HS-27A (cell line): ENCODE results near the gene PRPSAP1.

ENCODE experiments used
- DNase-seq: peaks from one replicate; pipeline ENCODE4 v3.0.0-alpha.2; 2012; ENCODE audit warnings: low read depth, missing footprints

Gene PRPSAP1

DNA sequence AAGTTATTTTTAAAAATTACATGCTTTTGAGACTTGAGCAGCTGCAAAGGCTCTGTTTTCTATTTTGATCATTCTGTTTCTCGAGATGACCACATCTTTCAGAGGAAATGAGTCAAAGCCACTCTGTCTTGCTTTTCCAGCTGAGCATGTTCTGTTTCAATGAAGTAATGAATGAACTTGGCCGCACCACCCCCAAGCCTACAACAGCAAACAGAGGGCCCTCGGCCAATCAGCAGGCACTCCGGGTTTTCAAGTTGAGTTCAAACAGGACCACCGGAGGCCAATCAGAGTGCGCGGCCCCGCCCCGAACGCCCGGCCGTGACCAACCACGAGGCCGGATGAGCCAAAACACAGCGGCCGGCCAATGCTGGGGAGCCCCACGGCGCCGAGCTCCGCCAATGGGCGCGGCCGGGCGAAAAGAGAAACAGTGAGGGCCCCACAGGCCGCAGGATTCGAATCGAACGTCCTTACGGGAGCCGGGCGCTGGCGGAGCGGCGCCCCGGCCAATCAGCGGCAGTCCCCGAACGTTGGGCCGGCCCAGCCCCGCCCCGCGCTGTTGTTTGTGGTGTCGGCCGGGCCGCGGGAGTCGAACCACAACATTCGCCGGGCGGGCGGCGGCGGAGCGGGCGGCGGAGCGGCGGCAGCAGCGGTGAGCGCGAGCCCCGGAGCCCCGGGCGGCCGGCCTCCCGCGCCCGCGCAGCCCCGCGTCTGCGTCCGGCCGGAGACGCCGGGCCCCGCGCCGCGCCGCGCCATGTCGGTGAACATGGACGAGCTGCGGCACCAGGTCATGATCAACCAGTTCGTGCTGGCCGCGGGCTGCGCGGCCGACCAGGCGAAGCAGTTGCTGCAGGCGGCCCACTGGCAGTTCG is 88.7 kb downstream of the PRPSAP1 start, which contains the start of gene UBALD2:
Gene UBALD2 (plus strand): TSS at position 594 of the 869 bp plus-strand sequence. CDS start 158 bp downstream, at position 752.
- peak; percentile 89 for DNase-seq

DNA sequence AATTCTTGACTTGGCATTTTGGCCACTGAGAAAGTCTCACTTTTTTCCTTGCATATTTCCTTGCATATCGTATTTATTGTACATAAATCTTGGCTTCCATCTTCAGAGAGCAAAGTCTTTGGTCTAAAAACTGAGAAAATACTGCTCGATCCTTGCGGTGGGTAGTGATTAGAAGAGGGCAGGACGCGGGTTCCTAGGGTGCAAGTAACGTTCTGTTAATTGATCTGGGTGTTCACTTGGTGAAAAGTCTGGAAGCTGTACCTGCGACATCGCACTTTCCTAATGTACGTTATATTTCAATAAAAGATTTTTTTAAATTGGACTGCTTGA is 89.3 kb downstream of the PRPSAP1 start:
- DNase-seq, result no peak

DNA sequence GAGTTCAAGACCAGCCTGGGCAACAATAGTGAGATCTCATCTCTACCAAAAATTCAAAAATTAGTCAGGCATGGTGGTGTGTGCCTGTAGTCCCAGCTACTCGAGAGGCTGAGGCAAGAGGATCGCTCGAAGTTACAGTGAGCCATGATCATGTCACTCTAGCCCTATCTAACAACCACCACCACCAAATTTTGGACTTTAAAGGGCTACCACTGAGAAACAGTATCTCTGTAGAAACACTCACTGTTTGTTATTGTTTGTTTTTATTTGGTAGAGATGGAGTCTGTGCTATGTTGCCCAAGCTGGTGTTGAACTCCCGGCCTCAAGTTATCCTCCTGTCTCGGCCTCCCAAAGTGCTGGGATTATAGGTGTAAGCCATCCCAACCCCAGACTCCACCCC is 89.8 kb downstream of the PRPSAP1 start:
- no peak for DNase-seq

DNA sequence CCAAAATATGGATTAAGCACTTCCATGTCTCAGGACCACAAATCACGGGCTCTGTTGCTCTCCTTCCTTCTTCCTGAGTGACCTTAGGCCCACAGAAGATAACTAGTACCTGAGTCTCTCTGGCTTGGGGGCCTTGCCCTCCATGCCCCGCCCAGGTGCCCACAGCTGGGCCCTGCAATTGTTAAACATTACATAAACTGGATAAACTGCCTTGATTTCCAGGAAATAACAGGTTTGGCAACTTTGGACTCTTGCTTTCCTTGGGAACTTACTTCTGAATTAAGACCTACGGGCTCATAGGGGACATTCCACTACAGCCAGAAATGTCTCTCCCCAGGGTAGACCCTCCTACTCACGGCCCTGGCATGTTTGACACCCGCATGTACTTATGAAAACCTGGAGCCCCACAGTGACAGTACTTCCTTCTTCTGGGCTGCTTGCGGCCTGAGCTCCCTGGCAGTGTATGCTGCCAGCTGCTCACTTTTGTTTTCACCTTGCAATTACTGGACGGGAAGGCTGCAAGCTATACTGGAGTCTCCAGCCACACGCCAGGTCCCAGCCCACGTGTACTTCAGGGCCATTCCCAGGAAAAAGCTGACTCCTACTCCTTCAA is 90.9 kb downstream of the PRPSAP1 start:
- DNase-seq, result no peak

GRCh38 chr17:76261421-76262215 is 92.1 kb downstream of the PRPSAP1 start:
- DNase-seq, result no peak

GRCh38 chr17:76260669-76261068 is 93.0 kb downstream of the PRPSAP1 start:
- no peak for DNase-seq

DNA sequence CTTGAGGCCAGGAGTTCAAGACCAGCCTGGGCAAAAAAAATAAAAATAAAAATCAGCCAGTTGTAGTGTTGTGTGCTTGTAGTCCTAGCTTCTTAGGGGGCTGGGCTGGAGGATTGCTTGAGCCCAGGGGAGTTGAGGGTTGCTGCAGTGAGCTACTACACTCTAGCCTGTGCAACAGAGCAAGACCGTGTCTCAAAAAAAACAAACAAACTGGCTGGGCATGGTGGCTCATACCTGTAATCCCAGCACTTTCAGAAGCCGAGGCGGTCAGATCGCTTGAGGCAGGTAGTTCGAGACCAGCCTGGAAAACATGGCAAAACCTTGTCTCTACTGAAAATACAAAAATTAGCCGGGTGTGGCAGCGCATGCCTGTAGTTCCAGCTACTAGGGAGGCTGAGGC is 93.5 kb downstream of the PRPSAP1 start:
- no peak for DNase-seq
